Glutamatergic neuron (in vitro differentiated cells): ENCODE measurements around the gene GRIK3. TPM values are rescaled to one million over a fixed set of nuclear protein-coding genes. Genes with fewer than 3 reads are reported as not detected.

Experiments
- DNase-seq: peaks from one replicate; pipeline ENCODE4 v3.0.0; 2022
- H3K27ac Mint-ChIP-seq: one replicate; pipeline ENCODE4 v1.8.0; 2020; ENCODE audit warnings: mild to moderate bottlenecking, mixed read lengths, inconsistent platforms; ENCODE audit not compliant: unreplicated experiment
- H3K27me3 Mint-ChIP-seq: one replicate; pipeline ENCODE4 v1.8.0; 2020; ENCODE audit warnings: mild to moderate bottlenecking, moderate library complexity, mixed read lengths, inconsistent platforms; ENCODE audit not compliant: unreplicated experiment
- H3K36me3 Mint-ChIP-seq: one replicate; pipeline ENCODE4 v1.8.0; 2020; ENCODE audit warnings: mild to moderate bottlenecking, mixed read lengths, inconsistent platforms; ENCODE audit not compliant: unreplicated experiment
- H3K4me1 Mint-ChIP-seq: one replicate; pipeline ENCODE4 v1.8.0; 2020; ENCODE audit warnings: mild to moderate bottlenecking, low read depth, mixed read lengths, inconsistent platforms; ENCODE audit not compliant: unreplicated experiment
- H3K4me3 Mint-ChIP-seq: one replicate; pipeline ENCODE4 v1.8.0; 2020; ENCODE audit warnings: mild to moderate bottlenecking, mixed read lengths, inconsistent platforms; ENCODE audit not compliant: unreplicated experiment
- H3K9me3 Mint-ChIP-seq: one replicate; pipeline ENCODE4 v1.8.0; 2020; ENCODE audit warnings: mild to moderate bottlenecking, moderate library complexity, mixed read lengths, inconsistent platforms; ENCODE audit not compliant: unreplicated experiment
- total RNA-seq: library from RNA; stranded (reverse); fragmentation: NEBNext Ultra II Directional; extraction: Animal tissue kit (Norgen Biotek cat#: 25700); gene quantifications from one replicate; pipeline ENCODE4 v1.2.1, GENCODE V29; 2021; ENCODE audit not compliant: unreplicated experiment
- TF ChIP-seq, protein P1 (sequence below): fragments of 200-600 bp; sonication (generic); IDR thresholded peaks from one replicate; pipeline ENCODE4 v1.5.0; 2021; ENCODE audit not compliant: partially characterized antibody, unreplicated experiment

GRIK3 gene
- total RNA-seq, 1 donor from 2014 or later: 60.1 TPM

DNA sequence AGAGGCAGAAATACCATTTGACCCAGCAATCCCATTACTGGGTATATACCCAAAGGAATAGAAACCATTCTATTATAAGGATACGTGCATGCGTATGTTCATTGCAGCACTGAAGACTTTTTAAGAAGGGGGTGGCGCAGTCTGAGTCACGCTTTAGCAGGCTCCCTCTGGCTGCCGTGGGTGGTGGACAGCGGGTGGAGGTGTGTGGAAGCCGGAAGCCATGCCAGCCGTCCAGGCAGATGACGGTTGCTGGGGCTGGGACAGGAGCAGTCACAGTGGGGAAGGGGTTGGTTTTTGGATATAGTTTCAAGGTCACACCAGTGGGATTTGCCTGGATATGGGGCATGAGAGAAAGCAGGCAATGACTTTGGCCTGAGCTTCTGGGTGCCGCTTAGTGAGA is 270.5 kb downstream of the GRIK3 start:
- H3K36me3 Mint-ChIP-seq: no peaks in the 10 kb centered on the region
- no peaks in the 10 kb centered on the region for H3K4me1 Mint-ChIP-seq

GRCh38 chr1:36762174-36762573 is 272.1 kb downstream of the GRIK3 start:
- TF ChIP-seq, protein P1, sequence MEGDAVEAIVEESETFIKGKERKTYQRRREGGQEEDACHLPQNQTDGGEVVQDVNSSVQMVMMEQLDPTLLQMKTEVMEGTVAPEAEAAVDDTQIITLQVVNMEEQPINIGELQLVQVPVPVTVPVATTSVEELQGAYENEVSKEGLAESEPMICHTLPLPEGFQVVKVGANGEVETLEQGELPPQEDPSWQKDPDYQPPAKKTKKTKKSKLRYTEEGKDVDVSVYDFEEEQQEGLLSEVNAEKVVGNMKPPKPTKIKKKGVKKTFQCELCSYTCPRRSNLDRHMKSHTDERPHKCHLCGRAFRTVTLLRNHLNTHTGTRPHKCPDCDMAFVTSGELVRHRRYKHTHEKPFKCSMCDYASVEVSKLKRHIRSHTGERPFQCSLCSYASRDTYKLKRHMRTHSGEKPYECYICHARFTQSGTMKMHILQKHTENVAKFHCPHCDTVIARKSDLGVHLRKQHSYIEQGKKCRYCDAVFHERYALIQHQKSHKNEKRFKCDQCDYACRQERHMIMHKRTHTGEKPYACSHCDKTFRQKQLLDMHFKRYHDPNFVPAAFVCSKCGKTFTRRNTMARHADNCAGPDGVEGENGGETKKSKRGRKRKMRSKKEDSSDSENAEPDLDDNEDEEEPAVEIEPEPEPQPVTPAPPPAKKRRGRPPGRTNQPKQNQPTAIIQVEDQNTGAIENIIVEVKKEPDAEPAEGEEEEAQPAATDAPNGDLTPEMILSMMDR: no peak
- H3K4me1 Mint-ChIP-seq: no peaks in the 10 kb centered on the region
- H3K27me3 Mint-ChIP-seq: peaks cover 3% of the 10 kb centered on the region
- no peak overlapping the region for H3K27ac Mint-ChIP-seq
- no peak overlapping the region for H3K4me3 Mint-ChIP-seq
- peaks cover 1% of the 10 kb centered on the region for H3K9me3 Mint-ChIP-seq
- DNase-seq: no peak
- no peaks in the 10 kb centered on the region for H3K36me3 Mint-ChIP-seq

More for the DNA sequence above, 270.5 kb downstream of the GRIK3 start:
- Mint-ChIP-seq H3K4me3 (no peak overlapping the region), H3K27ac (no peak overlapping the region), H3K9me3 (peaks cover 3% of the 10 kb centered on the region), H3K27me3 (peaks cover 3% of the 10 kb centered on the region)
- DNase-seq: no peak
- TF ChIP-seq, protein P1: no peak

DNA sequence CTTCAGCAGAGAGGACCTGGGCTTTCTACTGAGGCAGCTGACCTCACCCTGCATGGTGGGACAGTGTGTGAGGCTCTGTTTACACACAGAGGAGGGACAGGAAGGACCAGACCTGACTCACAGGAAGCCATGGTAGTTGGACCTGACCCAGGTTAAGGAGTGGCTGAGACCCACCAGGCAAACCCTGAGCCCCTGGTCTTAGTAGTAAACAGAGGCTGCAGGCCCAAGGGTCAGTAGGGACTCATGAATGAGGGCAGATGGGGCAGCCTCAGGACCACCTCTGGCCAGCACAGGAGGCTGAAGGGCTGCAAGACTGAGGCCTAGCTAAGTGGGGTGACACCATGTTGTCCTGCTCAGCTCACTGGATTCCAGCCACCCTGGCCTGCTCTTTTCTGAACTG is 273.2 kb downstream of the GRIK3 start:
- Mint-ChIP-seq H3K4me1 (no peaks in the 10 kb centered on the region), H3K27me3 (peaks cover 3% of the 10 kb centered on the region), H3K27ac (no peak overlapping the region), H3K36me3 (no peaks in the 10 kb centered on the region), H3K4me3 (no peak overlapping the region), H3K9me3 (peaks cover 1% of the 10 kb centered on the region)
- DNase-seq: no peak
- TF ChIP-seq, protein P1: no peak

DNA sequence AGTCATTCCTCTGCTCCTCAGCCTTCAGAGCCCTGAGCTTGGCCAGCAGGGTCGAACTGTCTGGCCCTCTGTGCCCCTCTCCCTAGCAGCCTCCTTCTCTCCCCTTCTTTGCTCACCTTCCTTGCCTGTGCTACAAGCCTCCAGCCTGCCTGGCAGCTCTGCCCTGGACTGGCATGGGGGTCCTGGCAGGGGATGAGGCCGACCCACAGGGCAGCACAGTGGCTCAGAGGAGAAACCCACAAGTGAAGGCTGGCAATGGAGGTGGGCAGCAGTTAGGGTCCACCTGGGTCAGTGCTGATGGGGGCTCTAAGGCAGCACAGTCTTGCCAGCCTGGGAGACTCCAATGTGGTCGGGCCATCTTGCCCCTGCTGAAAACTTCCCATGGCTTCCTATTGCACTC is 274.2 kb downstream of the GRIK3 start:
- H3K27ac Mint-ChIP-seq: no peak overlapping the region
- no peaks in the 10 kb centered on the region for H3K9me3 Mint-ChIP-seq
- no peak overlapping the region for H3K4me3 Mint-ChIP-seq
- no peaks in the 10 kb centered on the region for H3K4me1 Mint-ChIP-seq
- peaks cover 3% of the 10 kb centered on the region for H3K27me3 Mint-ChIP-seq
- TF ChIP-seq, protein P1: no peak
- H3K36me3 Mint-ChIP-seq: no peaks in the 10 kb centered on the region
- DNase-seq: no peak

GRCh38 chr1:36759355-36759754 is 275.0 kb downstream of the GRIK3 start:
- DNase-seq: no peak
- Mint-ChIP-seq H3K27me3 (peaks cover 3% of the 10 kb centered on the region), H3K9me3 (no peaks in the 10 kb centered on the region), H3K36me3 (no peaks in the 10 kb centered on the region), H3K4me3 (no peak overlapping the region), H3K4me1 (no peaks in the 10 kb centered on the region), H3K27ac (no peak overlapping the region)
- TF ChIP-seq, protein P1: no peak
